HG03039 (cell line): Measurements from ENCODE around the gene POGZ.
A peak's percentile ranks its signal among the peaks of the same experiment; 100 is the strongest.
"Not testable (repeated sequence)": the region's sequence is repeated elsewhere in the genome, so short reads cannot be mapped to it uniquely, and the experiment has no call there.

Experiments
- ATAC-seq: cut with Tn5 transposase; IDR thresholded peaks from one replicate; pipeline ENCODE4 v1.9.1; 2021; ENCODE audit warnings: mild to moderate bottlenecking, moderate library complexity; ENCODE audit not compliant: unreplicated experiment

Gene POGZ

DNA sequence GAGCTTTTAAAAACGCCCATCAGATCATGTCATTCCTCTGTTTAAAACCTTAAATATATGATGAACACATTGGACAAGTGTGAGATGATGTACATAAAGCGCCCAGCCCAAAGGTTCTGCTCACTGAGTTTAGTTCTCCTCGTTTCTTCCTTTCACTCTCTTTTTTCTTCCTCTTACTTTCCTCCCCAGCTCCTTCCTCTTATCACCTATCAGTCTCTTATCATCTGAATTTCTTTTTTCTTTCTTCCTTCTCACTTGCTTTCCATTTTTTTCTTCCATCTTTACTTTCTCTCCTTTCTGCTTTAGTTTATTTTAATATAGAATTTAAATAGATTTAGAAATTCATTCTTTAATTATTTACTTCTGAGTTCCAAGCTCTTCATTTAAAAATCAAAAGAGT is 17.8 kb upstream of the POGZ start:
- no peak for ATAC-seq

DNA sequence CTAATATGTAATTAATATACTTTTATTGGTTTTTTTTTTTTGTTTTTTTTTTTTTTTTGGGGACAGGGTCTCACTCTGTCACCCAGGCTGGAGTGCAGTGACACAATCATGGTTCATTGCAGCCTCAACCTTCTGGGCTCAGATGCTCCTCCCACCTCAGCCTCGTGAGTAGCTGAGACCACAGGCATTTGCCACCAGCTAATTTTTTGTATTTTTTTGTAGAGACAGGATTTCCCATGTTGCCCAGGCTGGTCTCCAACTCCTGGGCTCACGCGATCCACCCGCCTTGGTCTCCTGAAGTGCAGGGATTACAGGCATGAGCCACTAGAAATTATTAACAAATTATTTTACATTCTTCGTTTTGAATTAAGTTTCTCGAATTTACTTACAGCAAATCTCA is 16.8 kb upstream of the POGZ start:
- no peak for ATAC-seq

DNA sequence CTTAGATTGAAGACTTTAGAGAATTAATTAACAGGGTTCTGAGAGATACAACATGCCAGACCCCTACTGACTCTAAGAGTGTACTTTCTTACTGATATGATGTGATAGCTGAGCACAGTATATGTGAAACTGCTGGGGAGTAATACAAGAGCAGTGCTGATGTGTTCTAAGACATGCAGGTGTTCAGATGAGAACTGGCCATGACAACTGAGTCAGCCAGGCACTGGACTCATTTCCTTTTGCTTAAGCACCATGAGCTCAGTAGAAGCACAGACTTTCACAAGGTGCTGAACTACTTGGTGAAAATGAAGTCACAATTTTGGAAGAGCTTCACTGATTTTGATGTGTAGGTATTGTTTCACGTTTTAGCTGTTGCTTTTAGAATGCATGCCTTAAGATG is 15.9 kb upstream of the POGZ start:
- peak; percentile 71 for ATAC-seq

DNA sequence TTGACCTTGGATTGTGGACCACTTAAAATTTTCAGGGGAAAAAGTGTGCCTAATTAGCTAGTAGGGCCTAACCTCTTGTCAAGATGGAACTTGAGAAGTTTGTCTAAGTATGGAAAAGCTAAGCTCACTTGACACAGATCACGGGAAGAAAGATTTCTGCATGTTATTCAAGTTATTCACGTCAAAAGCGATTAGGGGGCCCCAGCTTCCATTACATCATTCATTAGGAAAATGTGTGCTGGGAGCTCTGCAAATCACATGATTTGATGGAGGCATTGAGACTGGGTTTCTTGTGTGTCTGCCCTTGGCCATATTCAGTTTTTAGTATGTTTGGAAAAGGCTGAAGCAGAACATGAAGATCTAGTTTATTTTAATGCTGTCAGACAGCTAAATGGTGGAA is 15.5 kb upstream of the POGZ start:
- ATAC-seq: no peak

DNA sequence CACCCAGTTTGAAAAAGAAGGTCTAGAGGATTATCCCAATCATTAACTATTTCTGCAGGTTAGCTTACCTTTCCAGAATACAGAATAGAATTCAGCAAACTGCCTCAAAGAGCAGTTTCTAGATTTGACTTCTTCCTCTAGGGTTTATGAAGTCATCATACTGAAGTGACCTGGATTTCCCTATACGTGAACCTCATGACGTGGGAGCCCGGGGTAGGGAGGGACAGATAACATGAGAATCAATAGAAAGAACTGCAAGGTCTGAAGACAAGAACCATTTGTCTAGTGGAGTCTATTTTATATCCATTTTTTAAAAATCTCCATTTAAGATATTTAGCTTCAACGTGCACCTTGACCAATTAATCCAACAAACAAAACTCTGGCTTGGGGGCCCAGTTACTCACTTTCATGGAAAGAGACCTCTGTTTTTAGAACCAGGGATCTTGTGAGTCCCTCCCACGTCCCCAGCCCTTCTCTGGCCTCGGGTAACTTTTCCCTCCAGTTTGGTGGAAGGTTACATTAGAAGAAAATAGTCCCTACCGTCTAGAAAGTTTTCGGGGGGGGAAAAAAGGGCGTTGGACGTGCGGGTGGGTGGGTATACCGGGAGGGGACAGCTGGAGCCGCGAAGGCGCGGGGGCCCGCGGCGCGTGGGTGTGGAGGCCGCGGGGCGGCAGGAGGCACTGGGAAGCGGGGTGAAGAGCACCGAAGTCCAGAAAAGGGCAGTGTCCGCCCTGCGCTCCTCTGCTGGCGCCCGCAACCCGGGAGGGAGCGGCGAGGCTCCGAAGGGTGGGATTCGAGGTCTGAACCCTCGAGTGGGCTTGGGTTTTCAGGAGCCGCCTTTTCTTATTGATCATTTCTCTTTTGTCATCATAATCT is 13.8 kb upstream of the POGZ start:
- ATAC-seq: no peak

DNA sequence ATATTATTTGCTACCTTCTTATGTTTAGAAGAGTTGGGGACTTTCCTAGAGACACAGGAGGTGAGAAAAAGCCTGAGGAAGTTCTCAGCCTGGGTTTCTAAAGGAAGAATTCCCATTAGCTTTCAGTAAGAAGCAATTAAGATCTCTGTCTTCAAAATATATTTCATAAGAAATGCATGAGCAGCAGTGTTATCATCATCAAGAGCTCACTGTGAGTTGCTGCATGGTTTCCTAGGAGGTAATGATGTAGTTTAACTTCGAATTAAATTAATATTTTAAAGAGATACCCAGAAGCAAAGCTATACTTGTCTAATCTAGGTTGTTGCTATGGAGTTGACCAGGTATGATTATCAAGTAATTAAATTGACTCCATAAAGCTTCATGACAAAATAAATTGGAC is 5.7 kb upstream of the POGZ start:
- ATAC-seq: no peak

DNA sequence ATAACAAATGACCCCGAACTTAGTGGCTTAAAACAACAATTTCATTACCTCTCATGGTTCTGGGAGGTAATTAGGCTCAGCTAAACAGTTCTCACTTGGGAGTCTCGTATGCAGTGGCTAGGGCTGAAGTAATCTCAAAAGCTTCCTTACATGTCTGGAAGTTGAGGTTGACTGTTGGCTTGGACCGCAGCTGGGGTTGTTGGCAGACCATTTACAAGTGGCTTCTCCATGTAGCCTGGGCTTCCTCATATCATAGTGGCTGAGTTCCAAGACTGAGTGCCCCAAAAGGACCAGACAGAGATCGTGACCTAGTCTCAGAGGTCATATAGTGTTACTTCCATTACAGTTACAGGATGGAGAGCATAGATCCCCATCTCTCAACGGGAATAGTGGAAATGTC is 2.4 kb upstream of the POGZ start:
- no peak for ATAC-seq

DNA sequence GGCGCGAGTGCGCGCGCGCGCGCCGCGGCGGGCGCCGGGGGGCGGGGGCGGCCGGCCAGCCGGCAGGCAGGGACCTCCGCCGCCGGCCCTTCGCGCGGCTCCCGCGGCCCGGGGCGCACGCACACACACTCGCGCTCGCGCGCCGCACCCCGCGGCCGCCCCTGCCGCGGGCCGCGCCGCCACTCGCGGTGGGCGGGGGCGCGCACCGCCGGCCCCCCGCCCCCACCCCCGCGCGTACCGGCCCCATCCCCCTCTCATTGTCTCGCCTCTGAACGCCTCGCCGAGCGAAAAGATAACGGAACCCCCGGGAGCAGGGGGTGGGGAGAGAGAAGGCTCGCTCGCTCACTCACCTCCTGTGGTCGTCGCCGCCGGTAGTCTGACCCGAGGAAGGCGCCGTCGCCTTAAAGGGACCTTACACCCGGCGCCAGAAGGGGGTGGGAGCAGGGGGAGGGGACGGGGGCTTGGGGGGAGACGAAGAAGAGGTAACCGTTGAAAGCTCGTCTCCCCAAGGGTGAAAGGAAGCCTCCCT is 428 bp downstream of the POGZ start:
- no peak for ATAC-seq

DNA sequence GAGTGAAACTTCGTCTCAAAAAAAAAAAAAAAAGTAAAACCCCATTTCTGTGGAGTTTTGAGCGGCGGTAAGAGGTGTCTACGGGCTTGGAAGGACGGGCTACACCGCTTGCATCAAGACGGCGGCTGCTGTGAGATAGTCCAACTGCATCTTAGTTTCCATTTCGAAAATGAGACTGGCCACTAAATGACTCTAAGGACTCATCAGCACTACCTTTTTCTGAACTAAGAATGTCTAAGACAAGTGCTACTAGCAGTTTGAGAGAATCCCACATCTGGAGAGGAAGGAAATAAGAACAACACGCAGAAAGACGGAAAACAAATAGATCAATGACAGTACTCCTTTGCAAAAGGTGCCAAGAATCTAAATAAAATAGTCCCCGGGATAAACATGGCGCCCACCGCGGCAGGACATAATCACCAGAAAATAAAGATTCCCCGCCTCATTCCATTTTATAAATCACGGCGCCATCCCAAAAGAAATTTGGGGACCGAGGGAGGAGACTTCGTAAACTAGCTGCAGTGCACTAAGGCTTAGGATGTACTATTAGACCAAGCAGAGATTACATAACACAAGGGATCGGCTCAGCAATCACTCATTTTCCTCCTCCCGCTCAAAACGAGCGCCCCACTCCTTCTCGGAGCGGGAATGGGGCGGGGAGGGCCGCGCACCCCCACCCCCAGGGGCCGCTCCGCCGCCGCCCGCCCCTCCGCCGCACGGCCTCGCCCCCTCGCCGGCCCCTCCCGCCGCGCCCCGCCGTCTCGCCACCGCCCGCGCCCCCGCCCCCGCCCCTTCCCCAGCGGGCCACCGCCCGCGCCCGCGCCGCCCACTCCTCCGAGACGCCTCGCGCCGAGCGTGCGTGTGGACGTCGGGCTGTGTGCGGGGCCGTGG is 1.1 kb downstream of the POGZ start:
- ATAC-seq: no peak

DNA sequence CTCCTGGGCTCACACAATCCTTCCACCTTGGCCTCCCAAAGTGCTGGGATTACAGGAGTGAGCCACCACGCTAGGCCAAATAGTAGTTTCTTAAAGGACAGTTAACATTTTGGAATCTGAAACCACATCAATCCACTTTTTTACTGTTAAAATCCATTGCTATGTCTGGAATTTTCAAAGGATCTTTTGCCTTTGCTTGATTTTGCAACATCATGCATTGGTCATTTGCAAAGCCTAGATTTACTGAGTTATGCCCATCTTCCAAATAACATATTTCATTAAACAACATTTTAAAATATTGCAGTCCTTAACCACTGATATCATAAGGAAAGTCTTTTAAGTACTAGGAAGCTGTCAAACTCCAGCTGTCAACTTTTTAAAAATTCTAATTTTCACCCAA is 3.3 kb downstream of the POGZ start:
- no peak for ATAC-seq

DNA sequence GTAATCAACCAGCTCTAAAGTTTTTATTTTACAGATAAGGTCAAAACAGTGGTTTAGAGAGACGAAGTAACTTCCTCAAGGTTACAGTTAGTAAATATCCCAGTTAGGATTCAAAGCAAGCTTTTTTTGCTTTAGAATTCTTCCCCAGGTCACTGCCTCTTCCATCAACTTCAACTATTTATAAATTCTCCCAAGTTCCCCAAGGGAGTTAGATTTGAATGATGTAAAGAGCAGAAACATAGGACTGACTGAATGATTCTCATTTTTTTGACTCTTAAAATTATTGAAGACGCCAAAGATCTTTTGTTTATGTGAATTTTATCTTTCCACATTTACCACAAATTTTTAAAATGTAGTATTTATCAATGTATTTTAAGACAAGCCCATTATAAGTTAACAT is 4.1 kb downstream of the POGZ start:
- no peak for ATAC-seq

DNA sequence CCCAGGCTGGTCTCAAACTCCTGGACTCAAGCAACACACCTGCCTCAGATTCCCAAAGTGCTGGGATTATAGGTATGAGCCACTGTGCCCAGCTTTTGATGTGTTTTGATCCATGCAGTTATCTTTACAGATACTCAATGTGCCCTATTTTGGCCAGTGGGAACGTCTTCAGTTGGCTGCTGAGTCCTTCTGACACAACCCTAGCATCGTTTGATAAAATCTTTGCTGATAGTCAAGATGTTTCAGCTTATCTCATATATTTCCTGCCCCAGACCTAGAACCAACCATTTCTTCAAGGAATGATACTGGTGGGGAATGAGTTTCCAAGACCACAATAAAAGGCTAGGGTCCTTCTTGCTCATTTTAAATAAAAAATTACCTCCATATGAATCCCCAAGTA is 11.6 kb downstream of the POGZ start:
- ATAC-seq: no peak

DNA sequence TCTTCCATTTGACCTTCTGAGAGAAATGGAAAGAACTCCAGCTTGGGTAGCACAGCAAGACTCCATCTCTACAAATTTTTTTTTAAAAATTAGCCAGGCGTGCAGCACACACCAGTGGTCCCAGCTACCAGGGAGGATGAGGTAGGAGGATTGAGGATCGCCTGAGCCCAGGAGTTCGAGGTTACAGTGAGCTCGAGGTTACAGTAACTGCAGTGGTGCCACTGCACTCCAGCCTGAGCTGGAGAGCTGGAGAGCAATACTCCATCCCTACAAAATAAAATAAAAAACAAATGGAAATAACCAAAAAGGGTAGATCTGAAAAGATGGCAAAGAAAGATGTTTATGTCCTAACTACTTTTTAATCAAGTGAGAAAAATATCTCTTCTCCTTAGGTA is 14.5 kb downstream of the POGZ start:
- no peak for ATAC-seq

DNA sequence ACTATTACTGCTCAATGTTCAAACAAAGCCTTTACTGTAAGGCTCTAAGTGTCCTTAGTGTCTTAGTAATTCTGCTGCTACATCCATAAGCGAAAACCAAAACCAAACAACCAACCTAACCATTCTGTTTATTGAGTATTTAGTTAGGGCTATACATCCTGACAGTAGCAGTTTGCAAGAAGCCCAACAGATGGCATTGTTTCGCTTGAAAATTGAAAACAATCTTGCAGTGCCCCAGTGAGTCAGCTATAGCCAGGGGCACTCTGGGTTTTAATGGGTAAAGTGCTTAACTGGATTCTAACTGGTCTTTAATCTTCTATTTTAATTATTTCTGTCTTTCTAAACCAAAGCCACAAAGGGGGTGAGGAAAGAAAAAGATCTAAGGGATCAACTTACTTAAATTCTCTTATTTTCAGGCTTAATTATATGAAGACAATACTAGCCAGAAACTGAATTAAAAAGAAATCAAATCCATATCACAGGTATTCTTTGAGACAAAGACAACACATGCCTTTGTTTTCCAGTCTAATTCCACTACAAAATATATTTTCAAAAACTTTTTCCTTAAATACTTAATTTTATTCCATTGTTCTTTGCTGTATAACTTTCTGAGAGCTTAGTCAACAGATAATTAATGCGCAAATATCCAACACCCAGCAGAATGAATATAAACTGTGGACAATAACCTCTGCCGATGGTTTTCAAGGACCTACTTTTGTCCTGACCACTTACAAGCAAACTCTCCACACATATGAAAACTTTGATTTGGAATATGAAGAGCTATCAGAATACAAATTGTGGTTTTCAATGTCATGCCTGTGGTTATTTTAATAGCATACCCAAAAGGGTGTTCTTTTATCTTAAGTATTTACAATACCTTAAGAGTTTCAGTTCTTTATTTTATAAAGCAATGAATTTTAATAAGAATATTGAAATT is 15.2 kb downstream of the POGZ start:
- ATAC-seq: no peak

DNA sequence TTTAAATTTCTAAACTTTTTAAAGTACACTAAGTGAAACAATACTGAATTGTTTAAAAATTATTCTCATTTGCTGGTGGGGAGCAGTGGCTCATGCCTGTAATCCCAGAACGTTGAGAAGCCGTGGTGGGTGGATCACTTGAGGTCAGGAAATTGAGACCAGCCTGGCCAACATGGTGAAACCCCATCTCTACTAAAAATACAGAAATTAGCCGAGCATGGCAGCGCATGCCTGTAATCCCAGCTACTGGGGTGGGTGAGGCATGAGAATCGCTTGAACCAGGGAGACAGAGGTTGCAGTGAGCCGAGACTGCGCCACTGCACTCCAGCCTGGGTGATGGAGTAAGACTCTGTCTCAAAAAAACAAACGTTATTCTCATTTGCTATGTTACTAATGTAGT is 21.9 kb downstream of the POGZ start:
- not testable (repeated sequence) for ATAC-seq

DNA sequence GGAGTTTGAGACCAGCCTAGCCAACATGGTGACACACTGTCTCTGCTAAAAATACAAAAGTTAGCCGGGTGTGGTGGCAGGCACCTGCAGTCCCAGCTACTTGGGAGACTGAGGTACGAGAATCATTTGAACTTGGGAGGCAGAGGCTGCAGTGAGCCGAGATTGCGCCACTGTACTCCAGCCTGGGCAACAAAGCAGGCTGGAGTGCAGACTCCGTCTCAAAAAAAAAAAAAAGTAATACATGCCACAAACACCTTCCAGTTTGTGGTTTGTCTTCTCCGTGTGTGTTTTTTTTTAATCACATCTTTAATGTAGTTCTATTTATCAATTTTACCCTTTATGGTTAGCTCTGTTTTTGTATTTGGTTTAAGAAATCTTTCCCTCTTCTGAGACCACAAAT is 22.3 kb downstream of the POGZ start:
- ATAC-seq: no peak

DNA sequence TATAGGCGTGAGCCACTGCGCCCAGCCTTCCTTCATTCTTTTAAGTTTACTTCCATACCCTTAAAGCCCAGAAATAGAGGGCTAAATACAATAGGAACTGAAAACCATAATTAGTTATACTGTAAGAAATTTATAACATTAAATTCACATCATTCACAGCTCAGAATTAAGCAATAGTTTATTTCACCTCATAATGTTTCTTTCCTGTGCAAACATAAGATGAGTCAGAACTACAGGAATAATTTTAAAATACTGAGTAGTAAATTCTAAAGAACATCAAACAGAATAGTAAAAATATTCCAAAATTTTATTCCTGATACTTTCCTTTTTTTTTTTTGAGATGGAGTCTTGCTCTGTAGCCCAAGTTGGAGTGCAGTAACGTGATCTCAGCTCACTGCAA is 24.1 kb downstream of the POGZ start:
- no peak for ATAC-seq

DNA sequence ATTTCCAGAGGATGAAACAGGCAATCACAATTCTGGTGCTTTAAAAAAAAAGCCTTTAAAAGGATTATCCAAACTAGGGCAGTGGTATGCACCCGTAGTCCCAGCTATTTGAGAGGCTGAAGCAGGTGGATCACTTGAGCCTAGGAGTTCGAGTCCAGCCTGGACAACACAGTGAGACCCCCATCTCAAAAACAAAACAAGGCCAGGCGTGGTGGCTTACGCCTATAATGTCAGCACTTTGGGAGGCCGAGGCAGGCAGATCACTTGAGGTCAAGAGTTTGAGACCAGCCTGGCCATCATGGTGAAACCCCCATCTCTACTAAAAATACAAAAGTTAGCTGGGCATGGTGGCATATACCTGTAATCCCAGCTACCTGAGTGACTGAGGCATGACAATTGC is 25.5 kb downstream of the POGZ start:
- not testable (repeated sequence) for ATAC-seq

DNA sequence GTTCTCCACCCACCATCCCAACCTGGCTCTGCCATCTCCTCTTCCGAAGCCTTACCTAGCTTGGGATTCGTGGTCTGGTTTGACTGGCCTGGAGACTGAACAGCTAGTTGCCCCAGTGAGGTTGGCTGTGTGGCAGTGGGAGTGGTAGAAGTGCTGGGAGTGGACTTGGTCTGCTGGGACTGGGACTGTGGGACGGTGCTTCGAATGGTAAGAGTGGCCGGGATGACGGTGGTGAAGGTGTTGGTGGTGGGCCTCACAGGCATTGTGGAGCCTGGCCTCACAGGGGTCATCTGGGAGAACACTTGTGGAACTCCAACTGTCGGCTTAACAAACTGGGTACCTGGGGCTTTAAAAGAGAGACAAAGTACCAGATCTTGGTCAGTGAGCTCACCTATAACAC is 31.2 kb downstream of the POGZ start:
- no peak for ATAC-seq

DNA sequence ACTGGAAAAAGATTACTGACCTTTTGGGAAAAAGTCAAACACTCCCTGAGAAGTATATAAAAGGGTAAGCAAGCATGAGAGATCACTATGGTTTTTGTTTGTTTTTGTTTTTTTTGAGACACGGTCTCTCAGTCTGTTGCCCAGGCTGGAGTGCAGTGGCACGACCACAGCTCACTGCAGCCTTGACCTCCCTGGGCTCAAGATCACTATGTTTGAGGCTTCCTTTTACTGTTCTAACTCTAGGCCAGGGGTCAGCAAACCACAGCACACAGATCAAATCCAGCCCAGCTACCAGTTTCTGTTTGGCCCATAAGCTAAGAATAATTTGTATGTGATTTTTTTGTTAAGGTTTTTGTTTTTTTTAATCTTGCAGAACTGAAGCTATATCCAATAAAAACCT is 34.2 kb downstream of the POGZ start:
- ATAC-seq: no peak

DNA sequence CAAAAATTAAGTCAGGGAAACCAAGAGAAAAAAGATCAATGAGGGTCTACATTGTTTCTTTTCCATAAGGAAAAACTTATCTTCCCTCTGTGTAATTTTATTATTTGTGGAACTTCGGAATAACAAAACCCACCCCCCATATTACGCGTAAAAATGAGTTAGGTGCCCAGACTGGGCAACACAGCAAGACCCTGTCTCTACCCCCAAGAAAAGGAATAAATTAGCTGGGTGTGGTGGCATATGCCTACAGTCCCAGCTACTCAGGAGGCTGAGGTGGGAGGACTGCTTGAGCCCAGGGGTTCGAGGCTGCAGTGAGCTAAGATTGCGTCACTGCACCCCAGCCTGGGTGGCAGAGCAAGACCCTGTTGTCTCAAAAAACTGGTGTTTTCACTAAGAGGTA is 39.5 kb downstream of the POGZ start:
- ATAC-seq: no peak
